ENCODE data around the gene PCSK9.

PCSK9 gene

GRCh38 chr1:55037733-55038551 lies 1.4 kb upstream of the PCSK9 start:
- no peak for DNase-seq (ENCODE audit: low spot score)
- no peak for TF ChIP-seq CTCF (IDR thresholded peaks at IDR 0.05; ENCODE audit: borderline replicate concordance, control extremely low read depth, extremely low read depth, insufficient read depth, missing control alignments)
- in situ Hi-C loops (cut with MboI; ENCODE audit: low sequenced_read_pairs, unreplicated experiment): no loop called here

GRCh38 chr1:55038552-55038838 lies 853 bp upstream of the PCSK9 start:
- DNase-seq (ENCODE audit: low spot score): no peak
- no peak for TF ChIP-seq CTCF (IDR thresholded peaks at IDR 0.05; ENCODE audit: borderline replicate concordance, control extremely low read depth, extremely low read depth, insufficient read depth, missing control alignments)
- in situ Hi-C loops (cut with MboI; ENCODE audit: low sequenced_read_pairs, unreplicated experiment): no loop called here

GRCh38 chr1:55038974-55039341 lies 390 bp upstream of the PCSK9 start:
- in situ Hi-C loops (cut with MboI; ENCODE audit: low sequenced_read_pairs, unreplicated experiment): no loop called here
- no peak for TF ChIP-seq CTCF (IDR thresholded peaks at IDR 0.05; ENCODE audit: borderline replicate concordance, control extremely low read depth, extremely low read depth, insufficient read depth, missing control alignments)
- DNase-seq (ENCODE audit: low spot score): no peak

- DNase-seq (ENCODE audit: low spot score): no peak
- no peak for TF ChIP-seq CTCF (IDR thresholded peaks at IDR 0.05; ENCODE audit: borderline replicate concordance, control extremely low read depth, extremely low read depth, insufficient read depth, missing control alignments)
- in situ Hi-C loops (cut with MboI; ENCODE audit: low sequenced_read_pairs, unreplicated experiment): no loop called here
These were observed 960 bp downstream of the PCSK9 start for GRCh38 chr1:55040083-55040932.

- DNase-seq (ENCODE audit: low spot score): no peak
- in situ Hi-C loops (cut with MboI; ENCODE audit: low sequenced_read_pairs, unreplicated experiment): no loop called here
- TF ChIP-seq CTCF (IDR thresholded peaks at IDR 0.05; ENCODE audit: borderline replicate concordance, control extremely low read depth, extremely low read depth, insufficient read depth, missing control alignments): no peak
These were observed 1.7 kb downstream of the PCSK9 start for GRCh38 chr1:55040933-55041494.

- DNase-seq (ENCODE audit: low spot score): no peak
- in situ Hi-C loops (cut with MboI; ENCODE audit: low sequenced_read_pairs, unreplicated experiment): no loop called here
- no peak for TF ChIP-seq CTCF (IDR thresholded peaks at IDR 0.05; ENCODE audit: borderline replicate concordance, control extremely low read depth, extremely low read depth, insufficient read depth, missing control alignments)
These were observed 2.3 kb downstream of the PCSK9 start for GRCh38 chr1:55041613-55042012.
